ENCODE data around the gene BCS1L.
A peak's percentile ranks its signal among the peaks of the same experiment; 100 is the strongest.

The BCS1L gene

DNA sequence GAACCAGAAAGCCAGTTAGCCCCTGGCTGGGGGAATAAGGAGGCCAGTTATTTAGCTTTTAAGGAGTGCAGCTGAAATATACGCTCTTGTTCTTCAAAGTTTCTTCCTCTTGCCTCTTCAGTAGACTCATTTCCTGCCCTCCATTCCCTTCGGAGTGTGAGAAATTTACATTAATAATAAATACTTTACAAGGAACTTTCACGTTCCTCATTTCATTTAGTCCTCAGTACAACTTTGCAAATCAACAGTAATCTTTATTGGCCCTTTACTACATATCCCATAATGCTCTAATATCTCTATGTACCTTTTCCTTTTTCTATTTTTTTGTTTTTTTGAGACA lies 36.1 kb upstream of the BCS1L start:
- TF ChIP-seq, protein P1, sequence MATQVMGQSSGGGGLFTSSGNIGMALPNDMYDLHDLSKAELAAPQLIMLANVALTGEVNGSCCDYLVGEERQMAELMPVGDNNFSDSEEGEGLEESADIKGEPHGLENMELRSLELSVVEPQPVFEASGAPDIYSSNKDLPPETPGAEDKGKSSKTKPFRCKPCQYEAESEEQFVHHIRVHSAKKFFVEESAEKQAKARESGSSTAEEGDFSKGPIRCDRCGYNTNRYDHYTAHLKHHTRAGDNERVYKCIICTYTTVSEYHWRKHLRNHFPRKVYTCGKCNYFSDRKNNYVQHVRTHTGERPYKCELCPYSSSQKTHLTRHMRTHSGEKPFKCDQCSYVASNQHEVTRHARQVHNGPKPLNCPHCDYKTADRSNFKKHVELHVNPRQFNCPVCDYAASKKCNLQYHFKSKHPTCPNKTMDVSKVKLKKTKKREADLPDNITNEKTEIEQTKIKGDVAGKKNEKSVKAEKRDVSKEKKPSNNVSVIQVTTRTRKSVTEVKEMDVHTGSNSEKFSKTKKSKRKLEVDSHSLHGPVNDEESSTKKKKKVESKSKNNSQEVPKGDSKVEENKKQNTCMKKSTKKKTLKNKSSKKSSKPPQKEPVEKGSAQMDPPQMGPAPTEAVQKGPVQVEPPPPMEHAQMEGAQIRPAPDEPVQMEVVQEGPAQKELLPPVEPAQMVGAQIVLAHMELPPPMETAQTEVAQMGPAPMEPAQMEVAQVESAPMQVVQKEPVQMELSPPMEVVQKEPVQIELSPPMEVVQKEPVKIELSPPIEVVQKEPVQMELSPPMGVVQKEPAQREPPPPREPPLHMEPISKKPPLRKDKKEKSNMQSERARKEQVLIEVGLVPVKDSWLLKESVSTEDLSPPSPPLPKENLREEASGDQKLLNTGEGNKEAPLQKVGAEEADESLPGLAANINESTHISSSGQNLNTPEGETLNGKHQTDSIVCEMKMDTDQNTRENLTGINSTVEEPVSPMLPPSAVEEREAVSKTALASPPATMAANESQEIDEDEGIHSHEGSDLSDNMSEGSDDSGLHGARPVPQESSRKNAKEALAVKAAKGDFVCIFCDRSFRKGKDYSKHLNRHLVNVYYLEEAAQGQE (IDR thresholded peaks at IDR 0.05; ENCODE audit: low read depth), result no peak
- TF ChIP-seq EP300 (IDR thresholded peaks at IDR 0.05; ENCODE audit: borderline replicate concordance) (no peak), EGR1 (IDR thresholded peaks at IDR 0.05) (no peak)

DNA sequence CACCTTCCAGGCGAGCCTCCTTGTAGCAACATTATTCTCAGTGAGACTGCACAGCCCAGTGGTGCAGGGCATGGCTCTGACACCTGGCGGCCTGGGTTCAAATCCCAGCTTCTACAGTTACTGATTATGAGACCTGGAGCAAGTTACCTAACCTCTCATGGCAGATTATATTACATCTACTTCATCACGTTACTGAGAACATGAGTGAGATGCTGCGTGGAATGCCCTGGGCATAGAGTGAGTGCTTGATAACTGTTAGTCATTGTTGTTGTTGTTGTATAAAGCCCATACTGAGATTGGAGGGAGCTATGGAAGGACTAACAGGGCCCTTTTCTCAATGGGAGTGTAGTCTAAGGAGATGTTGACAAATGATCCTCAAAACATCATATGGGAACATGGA lies 33.1 kb upstream of the BCS1L start:
- TF ChIP-seq YY1 (IDR thresholded peaks at IDR 0.05; ENCODE audit: low read depth) (no peak), NFIC (IDR thresholded peaks at IDR 0.05) (no peak), FOXM1 (IDR thresholded peaks at IDR 0.05; ENCODE audit: borderline replicate concordance, low read depth) (no peak), RAD21 (IDR thresholded peaks at IDR 0.05; ENCODE audit: low read depth) (no peak), TAF1 (IDR thresholded peaks at IDR 0.05; ENCODE audit: low read depth) (no peak), EP300 (IDR thresholded peaks at IDR 0.05; ENCODE audit: borderline replicate concordance) (no peak), CEBPB (IDR thresholded peaks at IDR 0.05) (no peak), TEAD4 (IDR thresholded peaks at IDR 0.05) (no peak), ZBTB7A (IDR thresholded peaks at IDR 0.05; ENCODE audit: low read depth) (no peak), EGR1 (IDR thresholded peaks at IDR 0.05) (no peak), TCF12 (IDR thresholded peaks at IDR 0.05; ENCODE audit: low read depth) (no peak), CREB1 (IDR thresholded peaks at IDR 0.05; ENCODE audit: low read depth) (no peak)
- TF ChIP-seq, protein P2, sequence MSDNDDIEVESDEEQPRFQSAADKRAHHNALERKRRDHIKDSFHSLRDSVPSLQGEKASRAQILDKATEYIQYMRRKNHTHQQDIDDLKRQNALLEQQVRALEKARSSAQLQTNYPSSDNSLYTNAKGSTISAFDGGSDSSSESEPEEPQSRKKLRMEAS (IDR thresholded peaks at IDR 0.05), result no peak
- TF ChIP-seq, protein P3, sequence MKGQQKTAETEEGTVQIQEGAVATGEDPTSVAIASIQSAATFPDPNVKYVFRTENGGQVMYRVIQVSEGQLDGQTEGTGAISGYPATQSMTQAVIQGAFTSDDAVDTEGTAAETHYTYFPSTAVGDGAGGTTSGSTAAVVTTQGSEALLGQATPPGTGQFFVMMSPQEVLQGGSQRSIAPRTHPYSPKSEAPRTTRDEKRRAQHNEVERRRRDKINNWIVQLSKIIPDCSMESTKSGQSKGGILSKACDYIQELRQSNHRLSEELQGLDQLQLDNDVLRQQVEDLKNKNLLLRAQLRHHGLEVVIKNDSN (IDR thresholded peaks at IDR 0.05), result no peak
- TF ChIP-seq, protein P1 (IDR thresholded peaks at IDR 0.05; ENCODE audit: low read depth), result no peak

DNA sequence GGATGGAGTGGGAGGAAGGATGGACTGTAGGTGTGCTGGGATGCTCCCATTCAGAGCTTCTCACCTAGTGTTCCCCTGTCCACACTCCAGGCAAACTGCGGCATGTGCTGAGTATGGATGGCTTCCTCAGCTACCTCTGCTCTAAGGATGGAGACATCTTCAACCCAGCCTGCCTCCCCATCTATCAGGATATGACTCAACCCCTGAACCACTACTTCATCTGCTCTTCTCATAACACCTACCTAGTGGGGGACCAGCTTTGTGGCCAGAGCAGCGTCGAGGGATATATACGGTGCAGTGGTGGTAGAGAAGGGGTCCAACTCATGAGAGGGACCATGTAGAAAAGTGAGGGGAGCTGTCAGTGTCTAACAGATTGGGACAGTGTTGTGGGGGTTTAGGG lies 31.5 kb upstream of the BCS1L start:
- TF ChIP-seq CREB1 (IDR thresholded peaks at IDR 0.05; ENCODE audit: low read depth) (no peak), NFIC (IDR thresholded peaks at IDR 0.05) (no peak), CEBPB (IDR thresholded peaks at IDR 0.05) (no peak), ZBTB7A (IDR thresholded peaks at IDR 0.05; ENCODE audit: low read depth) (no peak), EP300 (IDR thresholded peaks at IDR 0.05; ENCODE audit: borderline replicate concordance) (no peak), TCF12 (IDR thresholded peaks at IDR 0.05; ENCODE audit: low read depth) (no peak), EGR1 (IDR thresholded peaks at IDR 0.05) (no peak), RAD21 (IDR thresholded peaks at IDR 0.05; ENCODE audit: low read depth) (no peak), TEAD4 (IDR thresholded peaks at IDR 0.05) (no peak)
- TF ChIP-seq, protein P2 (IDR thresholded peaks at IDR 0.05), result no peak
- TF ChIP-seq, protein P1 (IDR thresholded peaks at IDR 0.05; ENCODE audit: low read depth), result no peak

DNA sequence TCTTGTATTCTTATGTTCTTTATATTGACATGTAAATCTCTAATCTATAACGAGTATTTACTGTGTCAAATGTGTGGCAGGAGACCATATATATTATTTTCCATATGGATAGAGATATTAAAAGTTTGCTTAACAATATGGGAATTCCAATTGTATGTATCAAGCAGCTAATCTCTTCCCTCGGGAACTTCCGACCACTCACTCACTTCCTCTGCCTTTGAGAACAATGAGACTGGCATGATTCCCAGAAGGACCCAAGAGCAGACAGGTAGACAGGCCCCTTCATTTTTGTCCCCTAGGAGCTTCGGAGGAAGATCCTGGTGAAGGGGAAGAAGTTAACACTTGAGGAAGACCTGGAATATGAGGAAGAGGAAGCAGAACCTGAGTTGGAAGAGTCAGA lies 27.6 kb upstream of the BCS1L start:
- TF ChIP-seq CEBPB (IDR thresholded peaks at IDR 0.05), result no peak
- TF ChIP-seq NFIC (IDR thresholded peaks at IDR 0.05), result peak; percentile 40

DNA sequence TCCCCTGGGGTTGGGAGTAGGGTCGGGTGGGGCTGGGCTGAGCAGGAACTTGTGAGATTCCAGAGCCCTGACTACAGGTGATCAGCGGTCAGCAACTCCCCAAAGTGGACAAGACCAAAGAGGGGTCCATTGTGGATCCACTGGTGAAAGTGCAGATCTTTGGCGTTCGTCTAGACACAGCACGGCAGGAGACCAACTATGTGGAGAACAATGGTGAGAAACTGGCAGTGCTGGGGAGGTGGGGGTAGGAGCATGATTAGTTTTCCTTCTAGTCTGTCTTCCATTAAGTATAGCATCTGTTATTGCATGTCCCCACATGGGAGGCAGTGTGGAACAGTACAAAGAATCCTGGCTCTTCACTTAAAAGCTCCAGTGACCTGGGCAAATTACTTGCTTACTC lies 23.8 kb upstream of the BCS1L start:
- TF ChIP-seq, protein P3 (IDR thresholded peaks at IDR 0.05), result no peak
- peak; percentile 55; the same call in 1 of the 2 replicates for TF ChIP-seq EP300 (IDR thresholded peaks at IDR 0.05; ENCODE audit: borderline replicate concordance)
- TF ChIP-seq, protein P2 (IDR thresholded peaks at IDR 0.05), result 0 out of 2 replicates have a peak, but pooled peaks have one; percentile 25
- TF ChIP-seq EGR1 (IDR thresholded peaks at IDR 0.05), result no peak
- TF ChIP-seq CEBPB (IDR thresholded peaks at IDR 0.05), result no peak
- TF ChIP-seq, protein P1 (IDR thresholded peaks at IDR 0.05; ENCODE audit: low read depth), result no peak
- peak; percentile 62 for TF ChIP-seq TEAD4 (IDR thresholded peaks at IDR 0.05)
- TF ChIP-seq ZBTB7A (IDR thresholded peaks at IDR 0.05; ENCODE audit: low read depth), result no peak
- no peak for TF ChIP-seq FOXM1 (IDR thresholded peaks at IDR 0.05; ENCODE audit: borderline replicate concordance, low read depth)
- no peak for TF ChIP-seq TAF1 (IDR thresholded peaks at IDR 0.05; ENCODE audit: low read depth)
